Left forelimb (tissue), 1 donor: ENCODE results near the gene NFU1.
"Not testable (repeated sequence)": the region's sequence is repeated elsewhere in the genome, so short reads cannot be mapped to it uniquely, and the experiment has no call there.

Experiments
- DNase-seq: peaks from one replicate; pipeline ENCODE4 v3.0.0-alpha.2; 2018; ENCODE audit warnings: low spot score

NFU1 gene

DNA sequence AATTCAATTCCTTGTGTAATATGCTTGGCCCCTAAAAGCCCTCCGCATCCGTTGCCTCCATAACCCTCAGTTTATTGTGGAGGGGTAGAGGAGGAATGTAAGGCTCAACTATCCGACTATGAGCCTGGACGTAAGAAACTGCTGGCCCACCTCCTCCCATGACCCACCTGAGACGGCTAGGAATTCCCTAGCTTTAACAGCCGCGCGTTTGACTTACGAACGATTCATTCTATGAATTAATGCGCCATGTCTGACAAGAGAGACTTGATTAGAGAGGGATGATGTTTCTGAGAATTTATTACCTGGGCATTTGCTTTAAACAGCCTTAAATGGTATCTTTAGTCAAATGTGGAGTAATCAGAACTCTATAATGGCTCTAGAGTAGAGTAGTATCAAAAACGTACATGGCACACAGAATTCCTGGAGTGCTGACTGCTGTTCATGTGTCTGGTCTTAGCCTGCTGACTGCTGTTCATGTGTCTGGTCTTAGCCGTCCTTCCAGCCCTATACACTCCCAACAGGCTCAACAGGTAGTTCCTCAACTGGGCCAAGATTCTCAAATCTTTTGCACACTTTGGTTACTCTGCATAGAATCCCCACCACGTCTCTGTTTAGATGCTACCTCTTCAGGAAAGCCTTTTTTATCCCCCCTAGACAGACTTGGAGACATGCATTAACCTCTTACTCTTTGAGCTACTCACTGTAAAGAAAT, 49.3 kb downstream of the NFU1 start:
- DNase-seq = no peak

DNA sequence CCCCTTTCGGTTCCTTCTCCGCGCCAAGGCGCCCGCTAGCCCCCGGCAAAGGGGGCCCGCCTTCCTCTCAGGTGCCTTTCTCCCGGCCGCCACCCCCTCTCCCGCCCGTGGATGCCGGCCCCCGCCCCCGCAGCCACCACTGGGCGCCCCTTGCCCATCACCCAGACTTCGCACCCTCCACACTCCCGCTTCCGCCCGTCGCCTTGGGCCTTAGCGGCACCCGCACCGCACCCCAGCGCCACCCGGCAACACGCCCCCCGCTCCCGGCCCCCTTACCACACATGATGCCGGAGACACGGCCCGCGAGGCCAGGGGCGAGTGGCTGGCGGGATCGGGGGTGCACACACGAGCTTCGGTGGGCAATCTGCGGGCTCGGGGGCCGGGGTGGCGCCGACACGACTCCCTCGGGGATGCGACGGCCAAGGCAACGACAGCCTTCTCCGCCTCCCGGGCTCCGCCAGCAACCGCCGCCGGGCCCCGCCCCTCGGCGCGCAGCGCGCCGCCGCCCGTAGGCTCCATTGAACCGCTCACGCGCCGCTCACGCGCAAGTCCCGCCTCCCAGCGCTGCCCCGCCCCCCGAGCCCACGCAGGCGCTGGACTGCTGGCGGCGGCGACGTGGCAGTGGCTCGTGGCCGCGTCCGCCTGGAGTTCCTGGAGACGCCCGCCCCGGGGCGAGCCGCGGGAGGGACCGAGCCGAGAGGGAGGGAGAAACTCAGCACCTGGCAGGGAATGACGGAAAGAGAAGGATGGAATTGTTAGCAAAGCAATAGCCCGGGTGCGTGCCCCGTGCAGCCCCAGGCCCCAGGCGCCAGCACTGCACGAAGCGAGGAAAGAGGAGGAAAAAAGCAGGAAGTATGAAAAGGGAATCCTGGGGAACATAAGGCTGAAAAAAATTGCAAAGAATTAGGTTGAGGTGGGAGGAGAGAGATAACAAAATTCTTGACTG, 50.2 kb downstream of the NFU1 start, which contains the start of gene GFPT1:
TSS of gene GFPT1 (minus strand) at position 439 of the 946 bp plus-strand sequence. CDS start at position 283, 156 bp downstream.
- peak; percentile 98 for DNase-seq

DNA sequence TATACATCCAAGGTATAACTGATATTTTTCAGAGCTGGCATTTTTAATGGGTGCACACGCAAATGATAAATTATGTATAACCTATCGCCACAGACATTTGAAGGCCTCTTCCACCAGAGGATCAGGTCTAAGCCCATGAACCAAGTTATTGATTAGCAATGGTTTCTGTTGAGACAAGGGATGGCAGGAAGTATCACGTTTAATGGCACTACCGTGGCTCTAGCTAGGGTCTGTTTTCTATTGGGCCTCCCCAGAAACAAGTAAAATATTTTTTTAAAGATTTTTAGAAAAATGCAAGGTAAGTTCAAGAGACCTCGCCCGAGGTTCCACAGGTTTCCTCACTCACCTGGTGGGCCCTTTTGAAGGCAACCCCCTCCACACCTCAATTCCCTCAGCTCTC, 50.9 kb downstream of the NFU1 start:
- DNase-seq = no peak

GRCh38 chr2:69385443-69386151, 51.6 kb downstream of the NFU1 start:
- no peak for DNase-seq

GRCh38 chr2:69384618-69385081, 52.6 kb downstream of the NFU1 start:
- DNase-seq = no peak

- DNase-seq = no peak
Measured at GRCh38 chr2:69383176-69383812, 53.9 kb downstream of the NFU1 start.

DNA sequence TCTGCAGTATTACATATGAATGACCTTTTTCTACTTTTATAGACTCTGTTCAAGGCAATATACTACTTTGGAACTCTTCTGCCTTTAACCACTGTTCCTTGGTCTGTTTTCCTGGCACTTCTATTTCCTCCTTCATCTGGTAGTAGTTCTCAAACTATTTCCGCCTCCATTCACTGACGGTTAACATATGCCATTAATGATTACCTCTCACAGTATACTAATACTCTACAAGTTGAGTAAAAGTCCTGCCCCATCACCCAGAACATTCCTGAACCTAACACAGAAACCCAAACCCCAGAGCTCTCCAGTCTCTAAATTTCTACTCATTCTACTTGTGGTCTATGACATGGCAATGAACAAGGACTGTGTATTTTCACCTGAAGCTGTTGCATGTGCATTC, 54.7 kb downstream of the NFU1 start:
- DNase-seq = no peak

DNA sequence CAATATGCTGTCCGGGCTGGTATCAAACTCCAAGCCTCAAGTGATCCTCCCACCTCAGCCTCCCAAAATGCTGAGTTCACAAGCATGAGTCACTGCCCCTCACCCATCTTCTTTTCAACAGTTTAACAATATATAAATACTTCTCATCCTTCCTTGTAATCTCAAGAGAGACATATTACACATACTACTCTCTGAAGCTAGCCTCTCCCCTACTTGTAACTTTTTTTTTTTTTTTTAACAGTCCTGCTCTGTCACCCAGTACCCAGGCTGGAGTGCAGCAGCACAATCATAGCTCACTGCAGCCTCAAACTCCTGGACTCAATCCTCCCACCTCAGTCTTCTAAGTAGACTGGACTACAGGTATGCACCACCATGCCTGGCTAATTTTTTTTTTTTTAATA, 55.9 kb downstream of the NFU1 start:
- no peak for DNase-seq

- no peak for DNase-seq
Measured at GRCh38 chr2:69380072-69380917, 56.9 kb downstream of the NFU1 start.

GRCh38 chr2:69376403-69376802, 60.8 kb downstream of the NFU1 start:
- DNase-seq = no peak

- no peak for DNase-seq
Measured at GRCh38 chr2:69375494-69376353, 61.5 kb downstream of the NFU1 start.

DNA sequence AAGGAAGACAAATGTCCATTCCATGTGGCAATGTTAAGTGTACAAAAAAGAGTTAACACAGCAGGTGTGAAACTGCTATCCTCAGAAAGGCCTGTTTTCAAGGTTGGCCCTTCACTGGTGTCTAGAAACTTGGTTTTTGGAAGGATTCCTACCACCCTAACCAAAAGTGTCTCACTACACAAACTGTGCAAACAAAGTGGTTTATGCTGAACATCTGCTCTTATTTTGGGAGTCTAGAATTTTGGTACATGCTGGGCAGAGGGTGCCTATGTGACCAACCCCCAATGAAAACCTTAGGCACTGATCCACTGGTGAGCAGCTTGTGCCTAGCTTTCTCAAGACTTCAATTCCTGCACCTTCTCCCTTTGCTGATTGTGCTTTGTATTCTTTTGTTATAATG, 64.5 kb downstream of the NFU1 start:
- no peak for DNase-seq

- DNase-seq = no peak
Measured at GRCh38 chr2:69369802-69370201, 67.4 kb downstream of the NFU1 start.

GRCh38 chr2:69368588-69368987, 68.6 kb downstream of the NFU1 start:
- no peak for DNase-seq

DNA sequence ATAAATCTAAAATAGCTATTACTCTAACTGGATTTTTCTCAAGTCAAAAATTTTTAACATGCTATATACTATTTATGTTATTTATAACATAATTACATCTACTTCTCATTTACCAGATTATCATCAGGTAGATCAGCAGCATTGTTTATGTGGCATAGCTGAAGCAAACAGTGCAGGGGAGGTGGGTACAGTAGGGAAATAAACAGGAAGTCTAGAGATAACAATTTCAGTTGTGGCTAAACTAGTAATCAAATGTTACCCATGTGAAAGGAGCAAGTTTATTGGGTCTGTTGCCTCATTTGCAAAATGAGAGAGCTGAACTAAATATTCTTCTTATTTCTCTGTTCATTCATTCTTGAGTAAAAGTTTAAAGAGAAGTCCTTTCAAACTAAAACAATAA, 77.9 kb downstream of the NFU1 start:
- DNase-seq = no peak

GRCh38 chr2:69358914-69359313, 78.3 kb downstream of the NFU1 start:
- DNase-seq = no peak

- no peak for DNase-seq
Measured at GRCh38 chr2:69356471-69356870, 80.8 kb downstream of the NFU1 start.

- not testable (repeated sequence) for DNase-seq
Measured at GRCh38 chr2:69354976-69355375, 82.3 kb downstream of the NFU1 start.

DNA sequence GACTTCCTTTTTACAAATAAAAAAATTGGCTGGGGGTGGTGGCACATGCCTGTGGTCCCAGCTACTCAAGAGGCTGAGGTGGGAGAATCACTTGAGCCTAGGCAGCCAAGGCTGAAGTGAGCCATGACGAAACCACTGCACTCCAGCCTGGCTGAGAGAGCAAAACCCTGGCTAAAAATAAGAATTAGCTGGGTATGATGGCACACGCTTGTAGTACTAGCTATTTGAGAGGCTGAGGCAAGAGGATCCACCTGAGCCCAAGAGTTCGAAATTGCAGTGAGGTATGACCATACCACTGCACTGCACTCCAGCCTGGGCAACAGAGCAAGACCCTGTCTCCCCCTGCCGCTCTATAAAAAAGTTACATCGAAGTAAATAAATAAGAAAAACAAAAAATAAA, 83.9 kb downstream of the NFU1 start:
- no peak for DNase-seq

- DNase-seq = no peak
Measured at GRCh38 chr2:69348781-69349180, 88.5 kb downstream of the NFU1 start.
